K562 (cell line): Measurements from ENCODE around the gene LMAN2L.

ENCODE experiments used
- ATF2 ChIP-seq: sonication (generic); formaldehyde crosslinking; IDR thresholded peaks from 2 replicates; pipeline ENCODE4 v1.8.1; 2022; ENCODE audit warnings: missing genetic modification reagents
- CEBPB ChIP-seq: fragments of 450-650 bp; IDR thresholded peaks from 2 replicates; pipeline ENCODE4 v1.6.1; 2016; ENCODE audit warnings: missing genetic modification characterization, missing compliant biosample characterization
- CTCF ChIP-seq, 3 experiments: IDR thresholded peaks in 2 of 3; conservative IDR thresholded peaks in 1 of 3; 2 replicates each; pipeline ENCODE4 v1.5.1; 2011 to 2012; ENCODE audit warnings: low read length in 3 of 3, mild to moderate bottlenecking in 3 of 3, control low read depth in 2 of 3, improper control_type of control experiment in 1 of 3, inconsistent platforms in 1 of 3, low read depth in 1 of 3, mixed read lengths in 1 of 3, moderate library complexity in 1 of 3; ENCODE audit not compliant: insufficient read depth in 2 of 3
- EP300 ChIP-seq: IDR thresholded peaks from 2 replicates; pipeline ENCODE4 v1.6.1; 2012; ENCODE audit warnings: low read length, improper control_type of control experiment
- EZH2 ChIP-seq: IDR thresholded peaks from 2 replicates; pipeline ENCODE4 v1.6.1; 2012; ENCODE audit warnings: low read depth, mild to moderate bottlenecking, inconsistent platforms, low read length, borderline replicate concordance
- GTF2F1 ChIP-seq: IDR thresholded peaks from 2 replicates; pipeline ENCODE4 v1.6.1; 2011; ENCODE audit warnings: low read depth, low read length, improper control_type of control experiment
- HOXB6 ChIP-seq: fragments of 250-450 bp; sonication (Bioruptor Pico); IDR thresholded peaks from 2 replicates; pipeline ENCODE4 v1.5.1; 2022; ENCODE audit warnings: mild to moderate bottlenecking, borderline replicate concordance
- MLLT1 ChIP-seq, 2 experiments: fragments of 450-650 bp; IDR thresholded peaks; 2 replicates each; pipeline ENCODE4 v1.6.1; 2016
- NCOA2 ChIP-seq, 2 experiments: fragments of 450-650 bp; IDR thresholded peaks; 2 replicates each; pipeline ENCODE4 v1.6.1; 2018; ENCODE audit warnings: mild to moderate bottlenecking in 2 of 2, moderate library complexity in 1 of 2; ENCODE audit not compliant: partially characterized antibody in 2 of 2
- REST ChIP-seq, 2 experiments: fragments of 450-650 bp; formaldehyde crosslinking in 1 of 2; IDR thresholded peaks; 2 replicates each; pipeline versions ENCODE4 v1.4.0 to v1.6.1; 2014 to 2020; ENCODE audit warnings: mild to moderate bottlenecking in 2 of 2, borderline replicate concordance in 1 of 2, low read depth in 1 of 2
- ZNF121 ChIP-seq: sonication (generic); formaldehyde crosslinking; conservative IDR thresholded peaks from 2 replicates; pipeline ENCODE4 v1.8.0; 2022; ENCODE audit warnings: missing genetic modification reagents
- ZNF24 ChIP-seq: fragments of 450-650 bp; IDR thresholded peaks from 2 replicates; pipeline ENCODE4 v1.6.1; 2016
- ZNF316 ChIP-seq: fragments of 450-650 bp; IDR thresholded peaks from 2 replicates; pipeline ENCODE4 v1.6.1; 2016
- ZNF398 ChIP-seq: fragments of 250-450 bp; sonication (Bioruptor Pico); IDR thresholded peaks from 2 replicates; pipeline ENCODE4 v1.8.0; 2021; ENCODE audit warnings: moderate library complexity, mild to moderate bottlenecking, inconsistent platforms

GRCh38 chr2:96768083-96768561 is 28.3 kb upstream of the LMAN2L start:
- no peak for TF ChIP-seq CEBPB (tag)
- no peak for TF ChIP-seq GTF2F1
- no peak for TF ChIP-seq EZH2
- TF ChIP-seq ZNF316: no peak
- TF ChIP-seq MLLT1 (IDR thresholded peaks at IDR 0.05): no peak
- no peak for TF ChIP-seq NCOA2 (IDR thresholded peaks at IDR 0.05; ENCODE audit: partially characterized antibody in 2 of 2)
- TF ChIP-seq ZNF121 (CRISPR knock-in tag): no peak
- TF ChIP-seq ZNF24: no peak
- no peak for TF ChIP-seq REST (IDR thresholded peaks at IDR 0.05; ENCODE audit: borderline replicate concordance)
- no peak for TF ChIP-seq REST (CRISPR knock-in tag; IDR thresholded peaks at IDR 0.05; ENCODE audit: low read depth)
- no peak for TF ChIP-seq CTCF (IDR thresholded peaks at IDR 0.05 in 2 of 3, conservative IDR thresholded peaks at IDR 0.05 in 1 of 3; ENCODE audit: insufficient read depth in 2 of 3, low read depth in 1 of 3, low read length in 3 of 3)
- no peak for TF ChIP-seq EP300
- no peak for TF ChIP-seq HOXB6 (CRISPR knock-in tag)
- TF ChIP-seq ZNF398 (CRISPR knock-in tag): no peak
- TF ChIP-seq ATF2 (CRISPR knock-in tag): no peak
